IMR-90 (cell line): ENCODE results near the gene CD80. TPM values are rescaled to one million over a fixed set of nuclear protein-coding genes. Genes with fewer than 3 reads are reported as not detected.

ENCODE experiments used
- ATAC-seq: fragments of 200-7000 bp; cut with Tn5 transposase; 2 replicates; pipeline ENCODE4 v1.9.1; 2020; ENCODE audit warnings: low read depth, mild to moderate bottlenecking, moderate library complexity
- BruUV-seq: library from RNA; stranded (reverse); fragments of 400-500 nt; replicated peaks from 2 replicates; lab custom pipeline; 2021; lab: Mats Ljungman, UMichigan
- CTCF ChIA-PET: fragments of 300-600 bp; formaldehyde crosslinking; extraction: SDS; loops from one replicate; lab custom pipeline; 2021; ENCODE audit warnings: antibody characterized with exemption; lab: Yijun Ruan, JAX
- POLR2A ChIA-PET: fragments of 300-600 bp; sonication (Branson Sonifier 250); formaldehyde crosslinking; loops from one replicate; lab custom pipeline; 2022; ENCODE audit warnings: antibody characterized with exemption; ENCODE audit not compliant: unreplicated experiment; lab: Charles Lee
- DNase-seq: peaks from one replicate; pipeline ENCODE4 v3.0.0; 2013
- H2AFZ ChIP-seq: replicated peaks from 2 replicates; pipeline ENCODE3; 2013; ENCODE audit warnings: low read length, mild to moderate bottlenecking; ENCODE audit not compliant: poor library complexity
- H2AK5ac ChIP-seq: 2 replicates; pipeline ENCODE4 v1.6.1; 2013; ENCODE audit warnings: low read depth, low read length, inconsistent platforms
- H2AK9ac ChIP-seq: replicated peaks from 2 replicates; pipeline ENCODE3; 2013; ENCODE audit warnings: mild to moderate bottlenecking, low read depth, low read length, moderate library complexity; ENCODE audit not compliant: poor library complexity
- H2BK120ac ChIP-seq: 2 replicates; pipeline ENCODE4 v1.6.1; 2013; ENCODE audit warnings: low read depth, low read length, inconsistent platforms
- H2BK15ac ChIP-seq: 3 replicates; pipeline ENCODE4 v1.6.1; 2013; ENCODE audit warnings: low read depth, low read length, inconsistent platforms
- H2BK20ac ChIP-seq: 2 replicates; pipeline ENCODE4 v1.6.1; 2013; ENCODE audit warnings: low read depth, mild to moderate bottlenecking, inconsistent platforms, low read length, moderate library complexity
- H2BK5ac ChIP-seq: 2 replicates; pipeline ENCODE4 v1.6.1; 2013; ENCODE audit warnings: mild to moderate bottlenecking, low read depth, low read length, inconsistent platforms; ENCODE audit not compliant: poor library complexity, severe bottlenecking
- H3K14ac ChIP-seq: replicated peaks from 2 replicates; pipeline ENCODE4 v1.6.1; 2013; ENCODE audit warnings: low read depth, low read length, inconsistent platforms
- H3K18ac ChIP-seq: 2 replicates; pipeline ENCODE4 v1.6.1; 2013; ENCODE audit warnings: low read depth, low read length, control low read depth
- H3K23ac ChIP-seq: 2 replicates; pipeline ENCODE4 v1.6.1; 2013; ENCODE audit warnings: low read depth, low read length, inconsistent platforms
- H3K27ac ChIP-seq: 2 replicates; pipeline ENCODE4 v1.5.1; 2013; ENCODE audit warnings: mild to moderate bottlenecking, control low read depth, low read length; ENCODE audit not compliant: insufficient read depth
- H3K27me3 ChIP-seq: 2 replicates; pipeline ENCODE4 v1.6.1; 2013; ENCODE audit warnings: low read length; ENCODE audit not compliant: control insufficient read depth, insufficient read depth
- H3K36me3 ChIP-seq: 2 replicates; pipeline ENCODE4 v1.6.1; 2013; ENCODE audit warnings: low read length, mixed read lengths; ENCODE audit not compliant: control insufficient read depth, insufficient read depth
- H3K4ac ChIP-seq: 2 replicates; pipeline ENCODE4 v1.6.1; 2013; ENCODE audit warnings: low read depth, low read length, inconsistent platforms
- H3K4me1 ChIP-seq: 2 replicates; pipeline ENCODE4 v1.6.1; 2013; ENCODE audit warnings: low read length, mixed read lengths; ENCODE audit not compliant: control insufficient read depth, insufficient read depth
- H3K4me2 ChIP-seq: 2 replicates; pipeline ENCODE4 v1.6.1; 2013; ENCODE audit warnings: low read depth, mild to moderate bottlenecking, control low read depth, low read length, moderate library complexity
- H3K4me3 ChIP-seq: 2 replicates; pipeline ENCODE4 v1.5.1; 2013; ENCODE audit warnings: low read depth, mild to moderate bottlenecking, control low read depth, low read length, moderate library complexity; ENCODE audit not compliant: insufficient read depth
- H3K56ac ChIP-seq: 2 replicates; pipeline ENCODE4 v1.6.1; 2013; ENCODE audit warnings: low read length, inconsistent platforms; ENCODE audit not compliant: insufficient read depth; ENCODE audit errors: extremely low read depth
- H3K79me1 ChIP-seq, 2 experiments: 2 replicates each; pipeline ENCODE4 v1.6.1; 2013; ENCODE audit warnings: low read length in 2 of 2, inconsistent platforms in 1 of 2, low read depth in 1 of 2
- H3K9ac ChIP-seq: 2 replicates; pipeline ENCODE4 v1.6.1; 2013; ENCODE audit warnings: low read depth, low read length, control low read depth
- H3K9me1 ChIP-seq: 2 replicates; pipeline ENCODE4 v1.6.1; 2013; ENCODE audit warnings: low read length, inconsistent platforms; ENCODE audit not compliant: insufficient read depth
- H3K9me3 ChIP-seq: 2 replicates; pipeline ENCODE4 v1.6.1; 2013; ENCODE audit warnings: low read length; ENCODE audit not compliant: control insufficient read depth, insufficient read depth
- H4K20me1 ChIP-seq: 2 replicates; pipeline ENCODE4 v1.6.1; 2013; ENCODE audit warnings: low read length, inconsistent platforms; ENCODE audit not compliant: insufficient read depth
- H4K5ac ChIP-seq: 2 replicates; pipeline ENCODE4 v1.6.1; 2013; ENCODE audit warnings: mild to moderate bottlenecking, low read depth, low read length, control low read depth
- H4K8ac ChIP-seq, 2 experiments: 2 replicates each; pipeline ENCODE4 v1.6.1; 2013; ENCODE audit warnings: low read depth in 2 of 2, low read length in 2 of 2, control low read depth in 1 of 2, inconsistent platforms in 1 of 2
- H4K91ac ChIP-seq: 2 replicates; pipeline ENCODE4 v1.6.1; 2013; ENCODE audit warnings: low read depth, low read length, inconsistent platforms; ENCODE audit not compliant: insufficient read depth
- BHLHE40 ChIP-seq: fragments of 150-350 bp; IDR thresholded peaks from 2 replicates; pipeline ENCODE4 v1.6.1; 2016; ENCODE audit warnings: mild to moderate bottlenecking, low read depth, low read length
- CEBPB ChIP-seq: IDR thresholded peaks from 2 replicates; pipeline ENCODE4 v1.6.1; 2012; ENCODE audit warnings: low read depth, low read length, improper control_type of control experiment
- CHD1 ChIP-seq: IDR thresholded peaks from 2 replicates; pipeline ENCODE4 v1.6.1; 2012; ENCODE audit warnings: low read depth, low read length, improper control_type of control experiment
- ELK1 ChIP-seq: fragments of 150-350 bp; IDR thresholded peaks from 2 replicates; pipeline ENCODE4 v1.6.1; 2016; ENCODE audit warnings: low read depth, mild to moderate bottlenecking, low read length, moderate library complexity, borderline replicate concordance
- FOS ChIP-seq: fragments of 150-350 bp; IDR thresholded peaks from 2 replicates; pipeline ENCODE4 v1.6.1; 2016; ENCODE audit warnings: low read depth, low read length
- MAFK ChIP-seq: IDR thresholded peaks from 2 replicates; pipeline ENCODE4 v1.6.1; 2012; ENCODE audit warnings: low read depth, low read length, improper control_type of control experiment
- MAZ ChIP-seq: IDR thresholded peaks from 2 replicates; pipeline ENCODE4 v1.6.1; 2012; ENCODE audit warnings: low read depth, mild to moderate bottlenecking, low read length, improper control_type of control experiment, moderate library complexity, borderline replicate concordance
- NFE2L2 ChIP-seq: fragments of 150-350 bp; IDR thresholded peaks from 2 replicates; pipeline ENCODE4 v1.6.1; 2016; ENCODE audit warnings: low read depth, mild to moderate bottlenecking, low read length
- RFX5 ChIP-seq: IDR thresholded peaks from 2 replicates; pipeline ENCODE4 v1.8.0; 2012; ENCODE audit warnings: low read depth, mild to moderate bottlenecking, low read length, moderate library complexity
- WGBS, 2 experiments: methylation state at CpG; one replicate each; pipeline versions ENCODE4 v1.1.5 to v1.1.7; 2013; ENCODE audit warnings: missing lambda C conversion rate in 2 of 2; ENCODE audit not compliant: insufficient read length in 1 of 2; ENCODE audit errors: extremely low coverage in 2 of 2; 5-methylcytosine and 5-hydroxymethylcytosine counted together
- dilution Hi-C: fragments of 300-500 bp; cut with HindIII; formaldehyde crosslinking; loops from one replicate; pipeline ENCODE4 v1.14.3; 2018; ENCODE audit warnings: low sequenced_read_pairs; ENCODE audit not compliant: unreplicated experiment
- in situ Hi-C: fragments of 300-500 bp; cut with MboI; formaldehyde crosslinking; loops from 3 replicates; pipeline ENCODE4 v1.14.3; 2019; ENCODE audit warnings: low sequenced_read_pairs, inconsistent platforms, mixed read lengths
- intact Hi-C: fragments of 100-400 bp; cut with micrococcal nuclease; formaldehyde crosslinking; loops from 2 replicates; pipeline ENCODE4 v1.10.0; 2022
- polyA plus RNA-seq, 3 experiments: library from polyadenylated mRNA; depleted of rRNA; stranded (reverse); fragments of >200 nt; gene quantifications; 2 replicates each; pipeline ENCODE4 v1.2.3, GENCODE V29; 2012; ENCODE audit warnings: low replicate concordance in 1 of 3
- total RNA-seq: library from RNA; depleted of rRNA; stranded (reverse); fragments of >200 nt; gene quantifications from 2 replicates; pipeline ENCODE4 v1.2.3, GENCODE V29; 2012
- TF ChIP-seq, protein P1 (sequence below): fragments of 150-350 bp; IDR thresholded peaks from 2 replicates; pipeline ENCODE4 v1.6.1; 2017; ENCODE audit warnings: mild to moderate bottlenecking, antibody characterized with exemption, low read length, low read depth

CD80 gene
- total and polyA plus RNA-seq, 2 of the 4 experiments (the other 2 are of a cell fraction) = not detected

GRCh38 chr3:119569156-119569555 is 9.7 kb upstream of the CD80 start:
- TF ChIP-seq FOS (no peak), RFX5 (no peak), CHD1 (no peak), BHLHE40 (no peak), NFE2L2 (no peak), CEBPB (no peak), MAZ (no peak), MAFK (no peak), ELK1 (no peak)
- TF ChIP-seq, protein P1, sequence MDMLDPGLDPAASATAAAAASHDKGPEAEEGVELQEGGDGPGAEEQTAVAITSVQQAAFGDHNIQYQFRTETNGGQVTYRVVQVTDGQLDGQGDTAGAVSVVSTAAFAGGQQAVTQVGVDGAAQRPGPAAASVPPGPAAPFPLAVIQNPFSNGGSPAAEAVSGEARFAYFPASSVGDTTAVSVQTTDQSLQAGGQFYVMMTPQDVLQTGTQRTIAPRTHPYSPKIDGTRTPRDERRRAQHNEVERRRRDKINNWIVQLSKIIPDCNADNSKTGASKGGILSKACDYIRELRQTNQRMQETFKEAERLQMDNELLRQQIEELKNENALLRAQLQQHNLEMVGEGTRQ = no peak
- Histone ChIP-seq H3K56ac (no peak overlapping the region), H3K23ac (no peak overlapping the region), H3K36me3 (no peaks in the 10 kb centered on the region), H4K5ac (no peak overlapping the region), H2AK9ac (no peak overlapping the region), H3K14ac (no peak overlapping the region), H2BK20ac (no peak overlapping the region), H3K4ac (no peak overlapping the region), H3K18ac (no peak overlapping the region), H4K91ac (no peak overlapping the region), H2AK5ac (no peak overlapping the region), H4K8ac (no peak overlapping the region), H2AFZ (no peak overlapping the region), H3K27ac (no peak overlapping the region), H3K9me3 (no peaks in the 10 kb centered on the region), H3K4me2 (no peak overlapping the region), H3K4me1 (no peaks in the 10 kb centered on the region), H2BK5ac (no peak overlapping the region), H3K79me1 (no peaks in the 10 kb centered on the region), H3K9ac (no peak overlapping the region), H4K20me1 (no peaks in the 10 kb centered on the region), H2BK120ac (no peak overlapping the region), H3K27me3 (peaks cover 4% of the 10 kb centered on the region; the same call in 1 of the 2 replicates), H2BK15ac (no peak overlapping the region), H3K9me1 (no peaks in the 10 kb centered on the region), H3K4me3 (no peak overlapping the region)
- dilution Hi-C loops (no loop called here), intact Hi-C loops (no loop called here), in situ Hi-C loops (no loop called here)
- CTCF ChIA-PET = no interaction called here
- 83% methylated on average over 3 of the region's 4 CpGs; no CpG with 5 or more reads in 1 of the 2 experiments for WGBS, 2 experiments
- ATAC-seq (no peak), DNase-seq (no peak)
- POLR2A ChIA-PET = no interaction called here
- no TSS peak for BruUV-seq
